HepG2 (cell line): ENCODE data around the gene TEKT1. TPM values are rescaled to one million over a fixed set of nuclear protein-coding genes. Genes with fewer than 3 reads are reported as not detected.

ENCODE experiments used
- ESRRA ChIP-seq: sonication (generic); formaldehyde crosslinking; IDR thresholded peaks from 2 replicates; pipeline ENCODE4 v1.5.1; 2020; ENCODE audit warnings: mild to moderate bottlenecking, low read depth, missing genetic modification reagents
- HNRNPH1 ChIP-seq: fragments of 200-400 bp; formaldehyde crosslinking; optimal IDR thresholded peaks from 2 replicates; pipeline ENCODE3; 2017; ENCODE audit warnings: mild to moderate bottlenecking, low read depth, low read length
- KLF13 ChIP-seq: sonication (generic); formaldehyde crosslinking; IDR thresholded peaks from 2 replicates; pipeline ENCODE4 v1.4.0; 2020; ENCODE audit warnings: mild to moderate bottlenecking, missing genetic modification reagents
- NFYB ChIP-seq: sonication (generic); formaldehyde crosslinking; IDR thresholded peaks from 2 replicates; pipeline ENCODE4 v1.4.0; 2020; ENCODE audit warnings: missing genetic modification reagents
- PPARG ChIP-seq: conservative IDR thresholded peaks from 2 replicates; pipeline ENCODE4 v1.6.1; 2016; ENCODE audit warnings: missing biosample characterization, missing genetic modification reagents
- SCMH1 ChIP-seq: sonication (generic); formaldehyde crosslinking; IDR thresholded peaks from 2 replicates; pipeline ENCODE4 v1.9.0; 2021; ENCODE audit warnings: missing genetic modification reagents, mild to moderate bottlenecking, borderline replicate concordance
- SMAD3 ChIP-seq: sonication (generic); formaldehyde crosslinking; IDR thresholded peaks from 2 replicates; pipeline ENCODE4 v1.4.0; 2020; ENCODE audit warnings: missing genetic modification reagents
- SMARCC2 ChIP-seq: fragments of 450-650 bp; IDR thresholded peaks from 2 replicates; pipeline ENCODE4 v1.6.1; 2017; ENCODE audit warnings: antibody characterized with exemption, mild to moderate bottlenecking
- SPEN ChIP-seq: sonication (generic); formaldehyde crosslinking; IDR thresholded peaks from 2 replicates; pipeline ENCODE4 v1.5.1; 2020; ENCODE audit warnings: low read depth, mild to moderate bottlenecking, missing genetic modification reagents
- ZFAT ChIP-seq: sonication (generic); formaldehyde crosslinking; conservative IDR thresholded peaks from 2 replicates; pipeline ENCODE4 v1.8.1; 2023; ENCODE audit warnings: missing genetic modification reagents, inconsistent platforms
- ZKSCAN8 ChIP-seq: IDR thresholded peaks from 2 replicates; pipeline ENCODE4 v1.6.1; 2016; ENCODE audit warnings: borderline replicate concordance, missing genetic modification reagents, missing compliant biosample characterization
- ZNF30 ChIP-seq: sonication (generic); formaldehyde crosslinking; IDR thresholded peaks from 2 replicates; pipeline ENCODE4 v1.5.0; 2020; ENCODE audit warnings: mild to moderate bottlenecking, missing genetic modification reagents
- ZNF549 ChIP-seq: sonication (generic); formaldehyde crosslinking; IDR thresholded peaks from 2 replicates; pipeline ENCODE4 v1.5.0; 2020; ENCODE audit warnings: missing genetic modification reagents
- ZNF558 ChIP-seq: sonication (generic); formaldehyde crosslinking; IDR thresholded peaks from 2 replicates; pipeline ENCODE4 v1.9.0; 2022; ENCODE audit warnings: mild to moderate bottlenecking, missing genetic modification reagents, borderline replicate concordance
- ZNF703 ChIP-seq: sonication (generic); formaldehyde crosslinking; IDR thresholded peaks from 2 replicates; pipeline ENCODE4 v1.5.1; 2020; ENCODE audit warnings: missing genetic modification reagents, mild to moderate bottlenecking, moderate library complexity, borderline replicate concordance
- ZNF746 ChIP-seq: sonication (generic); formaldehyde crosslinking; IDR thresholded peaks from 2 replicates; pipeline ENCODE4 v1.8.0; 2022; ENCODE audit warnings: mild to moderate bottlenecking, missing genetic modification reagents
- polyA plus RNA-seq, 8 experiments: library from polyadenylated mRNA; depleted of rRNA in 3 of 8; stranded (reverse) in 7 of 8; unstranded in 1 of 8; fragments of >200 nt; fragmentation: Illumina TruSeq in 4 of 8; extraction: Trizol in 4 of 8; gene quantifications; 2 replicates each; pipeline versions ENCODE4 v1.2.1 to v1.2.3, GENCODE V29; 2011 to 2016; ENCODE audit warnings: low read depth in 4 of 8, missing spikeins in 1 of 8, mixed read lengths in 1 of 8; ENCODE audit not compliant: insufficient read depth in 1 of 8
- total RNA-seq, 5 experiments: library from RNA; depleted of rRNA; stranded (reverse); fragments of >200 nt; fragmentation: Illumina TruSeq; extraction: Trizol; gene quantifications; 2 replicates each; pipeline ENCODE4 v1.2.3, GENCODE V29; 2016; ENCODE audit warnings: low read depth in 1 of 5
- TF ChIP-seq, protein P1 (sequence below): sonication (generic); formaldehyde crosslinking; IDR thresholded peaks from 2 replicates; pipeline ENCODE4 v1.5.0; 2020; ENCODE audit warnings: missing genetic modification reagents, mild to moderate bottlenecking, borderline replicate concordance
- TF ChIP-seq, protein P2 (sequence below): sonication (generic); formaldehyde crosslinking; IDR thresholded peaks from 2 replicates; pipeline ENCODE4 v1.5.1; 2020; ENCODE audit warnings: missing genetic modification reagents, mild to moderate bottlenecking, borderline replicate concordance
- TF ChIP-seq, protein P3 (sequence below): IDR thresholded peaks from 2 replicates; pipeline ENCODE4 v1.6.1; 2016; ENCODE audit warnings: low read depth, borderline replicate concordance
- TF ChIP-seq, protein P4 (sequence below): conservative IDR thresholded peaks from 2 replicates; pipeline ENCODE4 v1.6.1; 2018; ENCODE audit warnings: missing genetic modification reagents
- TF ChIP-seq, protein P5 (sequence below): sonication (generic); formaldehyde crosslinking; IDR thresholded peaks from 2 replicates; pipeline ENCODE4 v1.8.1; 2023; ENCODE audit warnings: mild to moderate bottlenecking, inconsistent platforms, moderate library complexity, missing genetic modification reagents, borderline replicate concordance
- TF ChIP-seq, protein P6 (sequence below): sonication (generic); formaldehyde crosslinking; conservative IDR thresholded peaks from 2 replicates; pipeline ENCODE4 v1.4.0; 2020; ENCODE audit warnings: missing genetic modification reagents

Gene TEKT1
- total and polyA plus RNA-seq, 2 of the 13 experiments (the other 11 are each of a cell fraction or from before 2014, with no cell fraction given) = not detected

DNA sequence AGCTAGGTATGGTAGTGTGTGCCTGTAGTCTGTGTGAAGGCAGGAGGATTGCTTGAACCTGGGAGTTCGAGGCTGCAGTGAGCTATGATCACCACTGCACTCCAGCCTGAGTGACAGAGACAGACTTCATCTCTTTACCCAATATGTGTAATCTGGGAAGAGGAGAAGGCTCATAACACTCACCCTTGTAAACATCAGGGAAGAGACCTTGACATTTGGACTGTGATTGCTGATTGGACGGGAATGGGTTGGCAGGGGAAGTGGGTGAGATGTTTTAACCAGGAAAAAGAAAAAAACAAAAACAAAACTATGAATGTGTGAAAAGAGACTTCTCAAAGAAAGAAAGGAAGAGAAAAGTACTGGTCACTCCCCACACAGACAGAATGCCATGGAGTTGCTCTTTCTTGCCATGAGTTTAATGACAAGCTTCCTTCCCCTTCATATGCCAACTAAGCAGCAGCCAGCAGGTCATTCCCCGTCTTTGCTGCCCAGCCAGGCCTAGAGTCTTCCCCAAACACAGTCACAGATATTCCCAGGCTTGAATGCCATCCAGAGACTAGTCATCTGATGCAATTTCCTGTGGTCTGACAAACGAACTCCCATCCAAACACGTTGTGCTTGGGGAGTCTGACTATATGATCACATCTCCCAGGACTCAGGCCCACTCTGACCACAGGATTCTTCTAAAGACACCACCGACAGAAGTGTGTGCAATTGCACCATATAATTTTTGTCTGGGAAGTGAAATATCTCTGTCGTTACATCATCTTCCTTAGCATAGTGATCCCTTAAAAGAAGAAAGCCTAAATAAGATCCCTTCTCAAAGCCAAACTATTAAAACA lies 79.2 kb downstream of the TEKT1 start (continued):
- TF ChIP-seq, protein P1, sequence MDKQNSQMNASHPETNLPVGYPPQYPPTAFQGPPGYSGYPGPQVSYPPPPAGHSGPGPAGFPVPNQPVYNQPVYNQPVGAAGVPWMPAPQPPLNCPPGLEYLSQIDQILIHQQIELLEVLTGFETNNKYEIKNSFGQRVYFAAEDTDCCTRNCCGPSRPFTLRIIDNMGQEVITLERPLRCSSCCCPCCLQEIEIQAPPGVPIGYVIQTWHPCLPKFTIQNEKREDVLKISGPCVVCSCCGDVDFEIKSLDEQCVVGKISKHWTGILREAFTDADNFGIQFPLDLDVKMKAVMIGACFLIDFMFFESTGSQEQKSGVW (CRISPR knock-in tag) = no peak
- no peak for TF ChIP-seq ZNF30 (CRISPR knock-in tag)
- TF ChIP-seq SMAD3 (CRISPR knock-in tag) = no peak
- no peak for TF ChIP-seq KLF13 (CRISPR knock-in tag)
- TF ChIP-seq ZNF549 (CRISPR knock-in tag) = no peak
- no peak for TF ChIP-seq HNRNPH1
- 0 out of 2 replicates have a peak, but pooled peaks have one; percentile 49 for TF ChIP-seq SPEN (CRISPR knock-in tag)
- TF ChIP-seq PPARG (CRISPR knock-in tag) = peak; percentile 72
- TF ChIP-seq ZFAT (CRISPR knock-in tag) = no peak
- peak; percentile 43 for TF ChIP-seq NFYB (CRISPR knock-in tag)
- no peak for TF ChIP-seq ZNF558 (CRISPR knock-in tag)
- TF ChIP-seq, protein P2, sequence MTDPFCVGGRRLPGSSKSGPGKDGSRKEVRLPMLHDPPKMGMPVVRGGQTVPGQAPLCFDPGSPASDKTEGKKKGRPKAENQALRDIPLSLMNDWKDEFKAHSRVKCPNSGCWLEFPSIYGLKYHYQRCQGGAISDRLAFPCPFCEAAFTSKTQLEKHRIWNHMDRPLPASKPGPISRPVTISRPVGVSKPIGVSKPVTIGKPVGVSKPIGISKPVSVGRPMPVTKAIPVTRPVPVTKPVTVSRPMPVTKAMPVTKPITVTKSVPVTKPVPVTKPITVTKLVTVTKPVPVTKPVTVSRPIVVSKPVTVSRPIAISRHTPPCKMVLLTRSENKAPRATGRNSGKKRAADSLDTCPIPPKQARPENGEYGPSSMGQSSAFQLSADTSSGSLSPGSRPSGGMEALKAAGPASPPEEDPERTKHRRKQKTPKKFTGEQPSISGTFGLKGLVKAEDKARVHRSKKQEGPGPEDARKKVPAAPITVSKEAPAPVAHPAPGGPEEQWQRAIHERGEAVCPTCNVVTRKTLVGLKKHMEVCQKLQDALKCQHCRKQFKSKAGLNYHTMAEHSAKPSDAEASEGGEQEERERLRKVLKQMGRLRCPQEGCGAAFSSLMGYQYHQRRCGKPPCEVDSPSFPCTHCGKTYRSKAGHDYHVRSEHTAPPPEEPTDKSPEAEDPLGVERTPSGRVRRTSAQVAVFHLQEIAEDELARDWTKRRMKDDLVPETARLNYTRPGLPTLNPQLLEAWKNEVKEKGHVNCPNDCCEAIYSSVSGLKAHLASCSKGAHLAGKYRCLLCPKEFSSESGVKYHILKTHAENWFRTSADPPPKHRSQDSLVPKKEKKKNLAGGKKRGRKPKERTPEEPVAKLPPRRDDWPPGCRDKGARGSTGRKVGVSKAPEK (CRISPR knock-in tag) = no peak
- TF ChIP-seq ZNF746 (CRISPR knock-in tag) = no peak
- TF ChIP-seq, protein P3, sequence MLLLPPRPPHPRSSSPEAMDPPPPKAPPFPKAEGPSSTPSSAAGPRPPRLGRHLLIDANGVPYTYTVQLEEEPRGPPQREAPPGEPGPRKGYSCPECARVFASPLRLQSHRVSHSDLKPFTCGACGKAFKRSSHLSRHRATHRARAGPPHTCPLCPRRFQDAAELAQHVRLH (CRISPR knock-in tag) = no peak
- TF ChIP-seq SMARCC2 = no peak
- no peak for TF ChIP-seq ZKSCAN8 (CRISPR knock-in tag)
- TF ChIP-seq, protein P4, sequence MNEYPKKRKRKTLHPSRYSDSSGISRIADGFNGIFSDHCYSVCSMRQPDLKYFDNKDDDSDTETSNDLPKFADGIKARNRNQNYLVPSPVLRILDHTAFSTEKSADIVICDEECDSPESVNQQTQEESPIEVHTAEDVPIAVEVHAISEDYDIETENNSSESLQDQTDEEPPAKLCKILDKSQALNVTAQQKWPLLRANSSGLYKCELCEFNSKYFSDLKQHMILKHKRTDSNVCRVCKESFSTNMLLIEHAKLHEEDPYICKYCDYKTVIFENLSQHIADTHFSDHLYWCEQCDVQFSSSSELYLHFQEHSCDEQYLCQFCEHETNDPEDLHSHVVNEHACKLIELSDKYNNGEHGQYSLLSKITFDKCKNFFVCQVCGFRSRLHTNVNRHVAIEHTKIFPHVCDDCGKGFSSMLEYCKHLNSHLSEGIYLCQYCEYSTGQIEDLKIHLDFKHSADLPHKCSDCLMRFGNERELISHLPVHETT (CRISPR knock-in tag) = no peak
- TF ChIP-seq, protein P5, sequence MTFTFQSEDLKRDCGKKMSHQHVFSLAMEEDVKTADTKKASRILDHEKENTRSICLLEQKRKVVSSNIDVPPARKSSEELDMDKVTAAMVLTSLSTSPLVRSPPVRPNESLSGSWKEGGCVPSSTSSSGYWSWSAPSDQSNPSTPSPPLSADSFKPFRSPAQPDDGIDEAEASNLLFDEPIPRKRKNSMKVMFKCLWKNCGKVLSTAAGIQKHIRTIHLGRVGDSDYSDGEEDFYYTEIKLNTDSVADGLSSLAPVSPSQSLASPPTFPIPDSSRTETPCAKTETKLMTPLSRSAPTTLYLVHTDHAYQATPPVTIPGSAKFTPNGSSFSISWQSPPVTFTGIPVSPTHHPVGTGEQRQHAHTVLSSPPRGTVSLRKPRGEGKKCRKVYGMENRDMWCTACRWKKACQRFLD (CRISPR knock-in tag) = no peak
- TF ChIP-seq ESRRA (CRISPR knock-in tag) = no peak
- TF ChIP-seq, protein P6, sequence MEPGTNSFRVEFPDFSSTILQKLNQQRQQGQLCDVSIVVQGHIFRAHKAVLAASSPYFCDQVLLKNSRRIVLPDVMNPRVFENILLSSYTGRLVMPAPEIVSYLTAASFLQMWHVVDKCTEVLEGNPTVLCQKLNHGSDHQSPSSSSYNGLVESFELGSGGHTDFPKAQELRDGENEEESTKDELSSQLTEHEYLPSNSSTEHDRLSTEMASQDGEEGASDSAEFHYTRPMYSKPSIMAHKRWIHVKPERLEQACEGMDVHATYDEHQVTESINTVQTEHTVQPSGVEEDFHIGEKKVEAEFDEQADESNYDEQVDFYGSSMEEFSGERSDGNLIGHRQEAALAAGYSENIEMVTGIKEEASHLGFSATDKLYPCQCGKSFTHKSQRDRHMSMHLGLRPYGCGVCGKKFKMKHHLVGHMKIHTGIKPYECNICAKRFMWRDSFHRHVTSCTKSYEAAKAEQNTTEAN (CRISPR knock-in tag) = no peak
- TF ChIP-seq ZNF703 (CRISPR knock-in tag) = no peak
- no peak for TF ChIP-seq SCMH1 (CRISPR knock-in tag)
